Stimulated activated CD8-positive, alpha-beta memory T cell treated with anti-CD3 and anti-CD28 coated beads, Interleukin-12 subunit alpha, Interleukin-12 subunit beta, amount 100 ng/mL, for 1 hour (primary cell): ENCODE data around the gene PBRM1.
"Not testable (repeated sequence)": the region's sequence is repeated elsewhere in the genome, so short reads cannot be mapped to it uniquely, and the experiment has no call there.

Source experiments
- DNase-seq: peaks from one replicate; pipeline ENCODE4 v3.0.0-alpha.2; 2020; ENCODE audit warnings: low read depth

Gene PBRM1

GRCh38 chr3:52536369-52537164 is 149.1 kb downstream of the PBRM1 start, which contains the start of gene UQCC5:
UQCC5 (plus strand) TSS chr3:52536605; CDS start chr3:52536756, 151 bp downstream.
- DNase-seq: peak; percentile 95

GRCh38 chr3:52536112-52536368 is 149.7 kb downstream of the PBRM1 start:
- DNase-seq: no peak

- DNase-seq: no peak
These were observed 150.2 kb downstream of the PBRM1 start for GRCh38 chr3:52535411-52536111.

DNA sequence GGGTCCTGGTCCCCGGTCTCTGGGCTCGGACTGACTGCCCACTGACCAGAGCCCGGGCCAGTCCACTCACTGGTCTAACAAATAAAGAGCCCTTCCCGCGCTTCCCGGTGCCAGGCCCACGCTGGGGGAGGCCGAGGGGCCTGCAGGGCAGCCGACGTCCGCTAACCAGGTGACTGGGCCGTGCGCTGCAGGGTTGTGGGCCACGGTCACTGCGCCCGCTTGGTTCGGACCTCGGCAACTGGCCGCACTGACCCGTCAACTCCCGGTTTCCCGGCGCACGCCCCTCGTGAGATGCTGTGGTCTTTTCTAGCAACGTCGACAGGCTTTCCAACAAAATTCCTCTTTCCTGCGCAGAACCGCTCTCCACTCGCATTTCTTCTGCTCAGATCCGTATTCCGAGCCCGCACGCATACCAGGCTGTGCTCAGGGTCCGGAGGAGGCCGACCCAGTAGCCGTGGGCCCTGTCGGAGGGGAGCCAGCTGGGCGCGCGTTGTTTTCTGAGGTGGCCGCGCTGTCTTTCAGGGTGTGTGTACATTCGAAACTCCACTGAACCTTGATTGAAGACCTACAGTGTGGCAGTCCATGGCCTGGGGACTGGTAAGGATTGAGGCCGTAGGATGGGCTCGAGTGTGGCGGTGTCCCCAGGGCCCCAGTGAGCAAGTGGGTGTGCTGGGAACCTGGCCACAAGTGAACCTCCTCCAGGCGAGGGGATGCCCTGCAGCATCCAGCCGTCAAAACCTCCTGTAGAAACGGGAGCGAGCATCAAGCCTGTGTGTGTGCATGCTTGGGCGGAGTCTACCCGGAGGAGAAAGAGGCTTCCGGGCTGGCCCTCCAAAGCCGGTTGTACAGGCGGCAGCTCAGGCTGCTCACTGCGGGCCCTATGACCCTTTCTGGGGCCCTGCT is 151.2 kb downstream of the PBRM1 start:
- no peak for DNase-seq

DNA sequence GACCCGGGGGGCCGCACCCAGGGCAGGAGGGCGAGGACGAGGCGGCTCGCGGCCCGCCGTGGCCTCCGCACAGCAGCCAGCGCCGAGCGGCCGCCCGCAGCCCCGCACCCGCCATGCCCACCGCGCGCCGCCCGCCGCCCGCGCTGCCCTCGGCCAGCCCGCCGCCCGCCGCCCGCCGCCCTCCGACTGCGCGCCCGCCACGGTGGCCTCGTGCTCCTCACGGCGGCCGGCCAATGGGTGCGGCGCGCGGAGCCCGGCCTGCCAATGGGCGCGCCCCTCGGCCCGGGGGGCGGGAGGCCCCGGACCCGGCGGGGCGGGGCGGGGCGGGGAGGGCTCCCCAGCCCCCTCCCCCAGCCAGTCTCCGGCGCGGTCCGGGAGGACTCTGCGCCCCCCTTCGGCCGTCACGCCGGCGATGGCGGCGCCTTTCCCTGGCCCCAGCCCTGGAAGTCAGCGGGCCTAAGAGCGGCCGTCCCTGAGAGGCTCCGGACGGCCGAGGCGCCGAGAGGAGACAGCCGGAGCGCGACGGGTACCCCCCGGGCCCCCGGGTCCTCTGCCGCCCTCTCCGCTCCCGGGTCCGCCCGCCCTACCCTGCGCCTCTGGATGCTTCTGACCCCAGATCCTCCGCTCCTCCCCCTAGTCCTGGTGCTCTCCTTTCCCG is 152.0 kb downstream of the PBRM1 start, which contains the start of gene NT5DC2:
Gene NT5DC2, minus strand, starts transcription at position 235 of the 658 bp plus-strand sequence. Its CDS starts 120 bp downstream, at position 115.
- DNase-seq: peak; percentile 29

- DNase-seq: no peak
These were observed 152.7 kb downstream of the PBRM1 start for GRCh38 chr3:52532838-52533622.

GRCh38 chr3:52532517-52532837 is 153.2 kb downstream of the PBRM1 start:
- DNase-seq: no peak

DNA sequence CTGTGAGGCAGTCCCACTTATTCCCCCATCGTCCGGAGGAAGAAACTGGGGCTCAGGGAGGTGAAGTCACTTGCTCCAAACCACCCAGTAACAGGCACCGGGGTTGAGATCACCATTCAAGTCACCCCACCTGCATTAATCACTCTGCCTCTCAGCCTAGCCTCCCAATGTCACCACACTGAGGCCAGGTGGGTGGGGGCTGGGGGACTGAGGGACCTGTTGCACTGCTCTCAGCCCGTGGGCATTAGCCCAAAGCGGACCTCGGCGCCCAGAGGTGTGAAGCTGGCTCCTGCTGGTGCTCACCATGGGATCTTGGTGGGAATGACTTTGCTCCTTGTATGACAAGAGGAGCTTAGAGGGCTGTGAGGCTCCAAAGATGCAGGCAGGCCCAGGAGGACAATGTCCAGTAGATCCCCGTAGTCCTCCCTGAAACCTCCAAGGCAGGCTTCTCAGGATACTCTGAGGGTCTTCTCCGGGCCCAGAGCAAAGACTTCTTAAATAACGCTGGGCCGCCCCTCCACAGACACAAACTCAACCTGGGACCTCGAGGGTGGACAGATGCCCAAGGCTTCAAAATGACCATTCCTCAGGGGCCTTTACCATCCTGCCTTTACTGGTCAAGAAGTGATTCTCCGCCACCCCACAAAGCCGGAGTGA is 153.7 kb downstream of the PBRM1 start:
- DNase-seq: no peak

GRCh38 chr3:52530918-52531826 is 154.5 kb downstream of the PBRM1 start:
- DNase-seq: no peak

DNA sequence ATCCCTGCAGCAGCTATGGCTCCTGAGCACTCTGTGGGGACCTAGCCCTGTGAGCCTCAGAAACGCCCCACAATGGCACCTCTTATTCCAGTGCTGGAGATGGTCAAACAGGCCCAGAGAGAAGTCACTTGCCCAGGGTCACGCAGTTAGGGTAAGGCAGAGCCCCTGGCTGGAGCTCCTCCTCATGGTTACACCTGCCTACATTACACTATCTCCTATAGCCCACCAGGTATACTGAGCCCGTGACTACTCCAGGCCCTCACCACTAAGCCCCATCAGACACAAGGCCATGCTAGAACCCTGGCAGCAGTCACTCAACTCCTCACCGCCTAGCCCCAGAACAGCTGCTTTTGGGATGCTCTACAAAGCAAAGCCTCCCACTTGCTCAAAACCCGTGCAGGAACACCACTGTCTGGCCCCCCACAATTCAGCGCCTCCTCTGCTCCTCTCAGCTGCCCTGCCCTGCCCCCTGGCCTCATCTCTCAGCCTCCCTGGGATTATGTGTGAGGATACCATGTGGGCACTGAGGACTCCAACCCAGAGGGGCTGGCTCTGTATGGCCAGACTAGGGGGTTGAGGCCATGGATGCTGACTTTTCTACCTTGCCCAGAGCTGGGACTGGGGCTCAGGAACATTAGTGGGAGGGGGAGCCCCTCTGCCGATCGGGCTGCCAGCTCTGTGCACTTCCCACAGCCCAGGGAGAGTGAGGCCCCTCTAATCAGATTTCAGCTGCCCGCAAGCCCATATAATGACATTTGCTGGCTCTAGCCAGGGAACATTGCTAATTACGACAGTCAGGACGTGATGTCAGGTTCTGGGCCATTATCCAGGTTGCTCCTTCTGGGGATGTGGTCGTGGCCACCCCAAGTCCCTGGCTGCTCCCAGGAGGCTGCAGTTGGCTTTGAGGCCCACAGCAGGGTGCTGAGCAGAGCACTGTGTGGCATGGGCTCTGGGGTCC is 156.1 kb downstream of the PBRM1 start:
- DNase-seq: no peak

DNA sequence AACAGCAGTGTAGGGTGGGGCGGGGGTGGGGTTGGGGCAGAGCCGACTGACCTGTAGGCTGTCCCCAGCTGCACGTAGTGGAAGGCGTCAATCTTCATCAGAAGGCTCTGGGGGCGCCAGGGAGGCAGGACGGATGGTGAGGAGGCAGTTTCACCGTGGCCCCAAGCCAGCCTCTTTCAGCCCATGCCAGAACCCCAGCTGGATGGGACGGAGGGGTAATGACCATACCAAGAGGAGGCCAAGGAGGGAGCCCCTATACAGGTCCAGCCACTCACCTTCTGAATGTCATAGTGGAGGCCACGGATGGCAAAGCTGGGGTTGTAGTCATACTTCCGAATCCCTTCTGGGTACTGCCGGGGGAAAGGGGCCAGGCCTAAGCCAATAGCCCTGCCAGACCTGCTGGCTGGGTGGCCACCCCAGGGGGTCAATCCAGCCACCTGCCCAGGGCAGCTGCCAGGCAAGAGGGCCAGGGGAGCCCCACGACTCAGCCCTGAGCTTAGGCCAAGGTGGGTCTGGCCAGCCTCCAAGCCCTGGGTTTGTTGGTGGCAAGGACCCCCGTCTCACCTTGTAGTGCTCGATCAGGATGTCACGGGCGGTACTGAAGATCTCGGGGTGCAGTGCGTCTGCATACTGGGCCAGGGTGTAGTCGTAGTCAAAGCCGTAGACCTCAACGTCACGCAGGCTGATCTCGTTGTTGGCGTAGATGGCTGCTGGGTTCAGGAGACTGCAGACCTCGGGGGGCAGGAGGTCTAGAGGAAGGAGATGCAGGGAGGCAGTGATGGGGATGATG is 156.9 kb downstream of the PBRM1 start:
- no peak for DNase-seq

DNA sequence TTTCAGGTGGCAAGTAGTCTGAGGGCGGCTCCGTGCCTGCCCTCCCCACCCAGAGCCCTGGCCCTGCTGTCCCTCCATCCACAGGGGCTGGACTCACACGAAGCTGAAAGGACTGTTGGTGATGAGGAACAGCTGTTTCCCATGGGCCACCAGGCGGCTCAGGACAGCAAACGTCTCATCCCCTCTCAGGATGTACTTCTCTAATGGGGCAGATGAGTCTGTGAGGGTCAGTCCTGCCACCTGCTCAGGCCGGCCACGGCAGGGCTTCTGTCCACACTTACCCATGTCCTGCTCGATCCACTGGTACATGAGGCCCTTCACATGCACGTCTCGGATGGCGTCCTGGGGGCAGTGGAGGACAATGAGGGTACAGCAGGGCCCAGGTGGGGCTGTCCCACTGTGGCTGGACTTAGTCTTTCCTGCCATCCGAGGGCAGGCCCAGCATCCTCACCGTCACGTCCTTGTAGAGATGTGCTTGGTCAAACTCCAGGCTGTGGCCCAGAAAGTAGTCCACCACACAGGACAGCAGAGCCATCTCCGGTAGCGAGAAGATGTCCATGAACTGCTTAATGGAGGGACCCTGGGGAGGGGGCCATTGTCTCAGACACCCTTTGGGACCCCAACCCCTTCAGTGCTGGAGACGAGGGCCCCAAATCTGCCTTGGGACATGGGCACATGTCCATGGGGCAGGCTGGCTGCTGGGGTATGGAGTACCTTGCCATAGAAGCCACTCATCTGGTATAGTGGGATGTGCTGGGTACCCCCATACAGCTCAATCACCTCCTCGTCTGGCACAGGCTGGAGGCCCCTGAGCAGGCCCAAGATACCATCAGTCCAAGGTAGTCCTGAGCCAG is 157.8 kb downstream of the PBRM1 start:
- no peak for DNase-seq

GRCh38 chr3:52527039-52527731 is 158.5 kb downstream of the PBRM1 start:
- DNase-seq: no peak

GRCh38 chr3:52526671-52527038 is 159.1 kb downstream of the PBRM1 start:
- not testable (repeated sequence) for DNase-seq

DNA sequence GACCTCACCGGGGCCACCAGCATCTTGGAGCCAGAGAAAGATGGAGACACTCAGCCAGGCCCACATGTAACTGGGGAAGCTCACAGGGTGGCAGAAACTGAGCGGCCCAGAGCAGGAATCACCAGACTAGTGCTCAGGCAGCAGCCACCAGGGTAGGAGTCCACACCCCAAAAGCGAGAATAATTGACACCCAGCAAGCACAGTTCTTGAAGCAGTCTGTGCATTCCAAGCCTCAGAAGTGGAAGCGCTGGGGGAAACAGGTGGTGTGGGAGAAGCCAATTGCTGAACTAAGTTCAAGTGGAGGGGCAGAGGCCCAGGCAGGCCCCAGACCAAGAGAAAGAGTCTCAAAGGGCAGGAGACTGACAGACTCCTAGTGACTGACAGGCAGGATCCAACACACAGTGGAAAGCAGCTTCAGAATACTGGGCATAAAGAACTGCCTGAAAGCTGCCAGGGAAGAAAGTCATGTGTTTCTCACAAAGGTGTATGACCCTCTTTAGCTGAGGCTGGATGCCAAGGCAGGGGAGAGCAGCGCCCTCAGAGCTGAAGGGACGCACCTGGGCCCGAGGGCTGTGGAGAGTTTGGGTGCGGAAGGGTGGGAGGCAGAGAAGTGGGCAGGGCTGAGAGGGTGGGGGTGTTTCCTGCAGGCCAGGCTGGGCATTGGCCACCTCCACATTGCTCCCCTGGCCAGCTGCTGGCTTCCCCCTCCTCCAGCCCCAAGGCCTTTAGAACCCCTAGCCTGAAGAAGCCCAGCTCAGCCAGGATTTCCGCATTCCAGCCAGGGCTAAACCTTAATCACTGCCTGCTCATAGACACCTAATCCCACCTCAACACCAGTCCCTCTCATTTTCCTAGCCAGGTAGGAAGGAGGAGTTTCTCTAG is 159.8 kb downstream of the PBRM1 start:
- no peak for DNase-seq
